ENCODE results near the gene CCL1. TPM values are rescaled to one million over a fixed set of nuclear protein-coding genes. Genes with fewer than 3 reads are reported as not detected.

Gene CCL1
- total RNA-seq, result not detected

- Histone ChIP-seq H3K4me1 (no peaks in the 10 kb centered on the region), H3K9me3 (no peaks in the 10 kb centered on the region), H3K27me3 (no peaks in the 10 kb centered on the region), H3K36me3 (replicated peaks in 1 of 2; ENCODE audit: insufficient read depth in 1 of 2, low read depth in 2 of 2) (no peaks in the 10 kb centered on the region), H3K4me3 (no peak within 1 kb of the TSS), H3K27ac (no peak within 1 kb of the TSS)
- intact Hi-C loops (cut with DNase I), result no loop called here
- WGBS, 2 donors, result 17 to 19% methylated on average over 5 of the region's 5 CpGs
- DNase-seq (no peak), ATAC-seq (no peak)
- no peak for TF ChIP-seq CTCF (IDR thresholded peaks at IDR 0.05)
- TF ChIP-seq POLR2A (IDR thresholded peaks at IDR 0.05), result no peak
Measured at GRCh38 chr17:34363183-34363661, at the start of gene CCL1. CCL1 (minus strand) TSS chr17:34363233; CDS start chr17:34363161, 72 bp downstream.

- no peak for TF ChIP-seq CTCF (IDR thresholded peaks at IDR 0.05)
- TF ChIP-seq POLR2A (IDR thresholded peaks at IDR 0.05), result no peak
- 42 to 52% methylated on average over 7 of the region's 7 CpGs for WGBS, 2 donors
- Histone ChIP-seq H3K4me3 (no peak overlapping the region), H3K9me3 (no peaks in the 10 kb centered on the region), H3K36me3 (replicated peaks in 1 of 2; ENCODE audit: insufficient read depth in 1 of 2, low read depth in 2 of 2) (no peaks in the 10 kb centered on the region), H3K4me1 (no peaks in the 10 kb centered on the region), H3K27me3 (no peaks in the 10 kb centered on the region), H3K27ac (no peak overlapping the region)
- intact Hi-C loops (cut with DNase I), result no loop called here
- no peak for DNase-seq
- no peak for ATAC-seq
Measured at GRCh38 chr17:34412534-34412933, 49.5 kb upstream of the CCL1 start.

GRCh38 chr17:34411646-34412421, 48.8 kb upstream of the CCL1 start:
- Histone ChIP-seq H3K4me3 (no peak overlapping the region), H3K27me3 (no peaks in the 10 kb centered on the region), H3K27ac (no peak overlapping the region), H3K36me3 (replicated peaks in 1 of 2; ENCODE audit: insufficient read depth in 1 of 2, low read depth in 2 of 2) (no peaks in the 10 kb centered on the region), H3K9me3 (no peaks in the 10 kb centered on the region), H3K4me1 (no peaks in the 10 kb centered on the region)
- 42 to 48% methylated on average over 5 of the region's 5 CpGs for WGBS, 2 donors
- intact Hi-C loops (cut with DNase I), result no loop called here
- DNase-seq (no peak), ATAC-seq (no peak)
- TF ChIP-seq CTCF (IDR thresholded peaks at IDR 0.05) (no peak), POLR2A (IDR thresholded peaks at IDR 0.05) (no peak)

GRCh38 chr17:34409352-34409751, 46.3 kb upstream of the CCL1 start:
- TF ChIP-seq CTCF (IDR thresholded peaks at IDR 0.05) (no peak), POLR2A (IDR thresholded peaks at IDR 0.05) (no peak)
- H3K4me3 ChIP-seq, result no peak overlapping the region
- no peaks in the 10 kb centered on the region for H3K4me1 ChIP-seq
- intact Hi-C loops (cut with DNase I), result no loop called here
- H3K36me3 ChIP-seq (replicated peaks in 1 of 2; ENCODE audit: insufficient read depth in 1 of 2, low read depth in 2 of 2), result no peaks in the 10 kb centered on the region
- H3K27ac ChIP-seq, result no peak overlapping the region
- no peak for ATAC-seq
- H3K9me3 ChIP-seq, result no peaks in the 10 kb centered on the region
- DNase-seq, result no peak
- WGBS, 2 donors, result 69 to 75% methylated on average over 4 of the region's 4 CpGs
- no peaks in the 10 kb centered on the region for H3K27me3 ChIP-seq

GRCh38 chr17:34408439-34408838, 45.4 kb upstream of the CCL1 start:
- Histone ChIP-seq H3K9me3 (no peaks in the 10 kb centered on the region), H3K4me1 (no peaks in the 10 kb centered on the region), H3K27me3 (no peaks in the 10 kb centered on the region), H3K36me3 (replicated peaks in 1 of 2; ENCODE audit: insufficient read depth in 1 of 2, low read depth in 2 of 2) (no peaks in the 10 kb centered on the region), H3K27ac (no peak overlapping the region), H3K4me3 (no peak overlapping the region)
- ATAC-seq (no peak), DNase-seq (no peak)
- no peak for TF ChIP-seq POLR2A (IDR thresholded peaks at IDR 0.05)
- no peak for TF ChIP-seq CTCF (IDR thresholded peaks at IDR 0.05)
- 79% methylated on average over 1 of the region's 1 CpG for WGBS, 2 donors
- intact Hi-C loops (cut with DNase I), result no loop called here

Data from body of pancreas (tissue), 4 donors.